NCI-H2196 treated with DMSO at 0.1 percent for 48 hours (cell line): ENCODE results near the gene COL2A1.
"Not testable (repeated sequence)": the region's sequence is repeated elsewhere in the genome, so short reads cannot be mapped to it uniquely, and the experiment has no call there.

ENCODE experiments used
- DNase-seq: peaks from one replicate; lab custom pipeline; 2025; ENCODE audit not compliant: unreplicated experiment; lab: John Stamatoyannopoulos, UW

Gene COL2A1

DNA sequence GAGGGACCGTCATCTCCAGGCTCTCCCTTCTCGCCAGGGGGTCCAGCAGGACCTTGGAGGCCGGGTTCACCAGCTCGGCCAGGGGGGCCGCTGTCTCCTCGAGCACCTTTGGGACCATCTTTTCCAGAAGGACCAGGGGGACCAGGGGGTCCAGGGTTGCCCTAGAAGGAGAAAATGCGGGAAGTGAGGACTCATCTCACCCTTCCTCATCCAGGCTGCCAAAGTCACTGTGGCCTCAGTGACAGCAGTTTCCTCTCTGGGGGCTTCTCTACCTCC is 25.7 kb downstream of the COL2A1 start:
- no peak for DNase-seq

DNA sequence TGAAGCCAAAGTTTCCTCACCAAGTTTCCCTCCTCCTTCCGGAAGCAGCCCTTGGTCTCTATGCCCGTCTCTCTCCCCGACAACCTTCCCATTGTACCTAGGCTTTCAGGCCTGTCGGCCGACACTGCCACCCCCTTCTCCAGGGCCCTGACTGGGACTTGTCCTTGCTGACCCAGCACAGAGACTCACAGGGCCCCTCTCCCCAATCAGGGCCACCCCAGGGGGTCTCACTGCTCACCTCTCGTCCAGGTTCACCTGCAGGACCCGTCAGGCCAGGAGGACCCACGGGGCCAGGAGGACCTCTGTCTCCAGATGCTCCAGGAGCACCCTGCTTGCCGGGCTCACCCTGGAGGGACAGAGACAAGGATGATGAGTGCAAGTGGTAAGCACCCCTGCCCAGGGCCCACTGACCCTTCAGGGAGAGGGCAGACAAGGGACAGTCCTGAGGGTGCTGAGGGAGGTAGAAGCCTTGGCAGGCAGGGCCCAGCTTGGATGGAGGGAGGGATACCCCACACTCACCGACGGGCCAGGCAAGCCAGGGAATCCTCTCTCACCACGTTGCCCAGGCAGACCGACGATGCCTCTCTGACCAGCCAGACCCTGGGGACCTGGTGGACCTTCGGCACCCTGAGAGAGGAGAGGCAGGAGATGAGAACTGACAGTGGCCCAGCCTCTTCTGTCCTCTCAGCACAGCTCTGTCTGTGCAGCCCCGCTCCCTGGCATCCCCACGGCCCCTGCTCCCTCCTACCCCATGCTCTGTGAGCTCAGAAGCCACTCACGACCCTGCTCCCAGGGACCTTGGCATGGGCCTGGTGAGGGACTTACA is 26.3 kb downstream of the COL2A1 start:
- DNase-seq: no peak

DNA sequence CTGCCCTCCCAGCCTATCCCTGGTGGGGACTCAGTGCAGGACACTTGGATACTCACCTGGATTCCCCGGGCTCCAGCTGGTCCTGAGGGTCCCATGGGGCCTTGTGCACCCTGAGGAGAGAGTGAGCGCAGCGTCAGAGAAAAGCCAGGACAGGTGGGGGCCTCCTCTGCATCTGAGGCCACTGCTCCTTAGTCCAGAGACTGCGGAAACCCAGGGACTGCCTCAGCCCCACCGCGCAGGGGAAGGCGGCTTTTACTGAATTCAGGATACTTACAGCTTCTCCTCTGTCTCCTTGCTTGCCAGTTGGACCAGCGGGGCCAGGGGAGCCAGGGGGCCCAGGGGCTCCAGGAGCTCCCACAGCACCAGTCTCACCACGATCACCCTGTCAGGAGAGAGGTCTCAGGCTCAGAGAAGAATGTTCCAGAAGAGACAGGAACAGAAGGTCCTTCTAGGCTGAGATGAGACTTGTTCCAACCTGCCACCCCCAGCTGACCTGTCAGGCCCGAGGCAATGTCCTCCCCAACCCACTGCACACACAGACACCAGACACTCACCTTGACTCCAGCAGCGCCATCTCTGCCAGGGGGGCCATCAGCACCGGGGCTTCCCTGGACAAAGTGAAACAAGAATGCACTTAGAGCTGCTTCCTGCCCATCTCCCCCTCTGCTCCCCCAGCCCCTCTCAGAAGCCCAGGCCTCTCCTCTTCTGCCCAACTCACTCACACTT is 27.1 kb downstream of the COL2A1 start:
- no peak for DNase-seq

DNA sequence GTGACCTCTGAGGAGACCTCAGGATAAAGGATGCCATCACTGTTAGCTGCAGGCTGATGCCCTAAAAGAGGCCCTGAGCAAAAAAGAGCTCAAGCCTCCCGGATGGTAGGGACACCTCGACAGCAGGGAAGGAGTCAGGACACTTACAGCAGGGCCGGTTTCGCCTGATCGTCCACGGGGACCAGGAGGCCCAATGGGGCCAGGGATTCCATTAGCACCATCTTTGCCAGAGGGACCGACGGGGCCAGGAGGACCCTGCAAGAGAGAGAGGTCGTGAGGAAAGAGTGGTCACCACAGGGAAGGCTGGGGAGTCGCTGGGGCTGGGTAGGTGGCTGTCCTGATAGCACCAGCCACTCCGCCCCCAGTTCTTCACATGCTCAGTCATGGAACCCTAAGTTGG is 28.5 kb downstream of the COL2A1 start:
- no peak for DNase-seq

DNA sequence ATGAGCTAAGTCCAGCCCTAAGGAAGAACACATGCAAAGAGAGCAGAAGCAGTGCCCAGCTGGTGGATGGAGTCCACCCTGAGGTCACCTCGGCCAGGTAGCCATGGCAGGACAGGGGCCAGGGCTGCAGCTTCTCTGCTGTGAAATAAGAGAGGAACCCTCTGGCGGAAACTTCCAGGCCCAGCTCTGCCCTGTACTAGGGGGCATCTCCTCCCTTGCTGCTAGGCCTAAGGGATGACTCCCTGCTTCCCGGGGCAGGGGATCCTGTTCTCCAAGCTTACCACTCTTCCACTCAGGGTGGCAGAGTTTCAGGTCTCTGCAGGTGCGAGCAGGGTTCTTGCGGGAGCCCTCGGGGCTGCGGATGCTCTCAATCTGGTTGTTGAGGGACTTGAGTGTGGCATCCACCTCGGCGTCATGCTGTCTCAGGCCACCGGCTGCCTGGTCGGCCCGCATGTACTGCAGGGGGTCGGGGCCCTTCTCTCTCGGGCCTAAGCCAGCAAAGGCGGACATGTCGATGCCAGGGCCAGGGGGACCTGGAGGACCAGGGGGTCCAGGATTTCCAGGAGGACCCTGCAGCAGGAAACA is 29.1 kb downstream of the COL2A1 start:
- no peak for DNase-seq

DNA sequence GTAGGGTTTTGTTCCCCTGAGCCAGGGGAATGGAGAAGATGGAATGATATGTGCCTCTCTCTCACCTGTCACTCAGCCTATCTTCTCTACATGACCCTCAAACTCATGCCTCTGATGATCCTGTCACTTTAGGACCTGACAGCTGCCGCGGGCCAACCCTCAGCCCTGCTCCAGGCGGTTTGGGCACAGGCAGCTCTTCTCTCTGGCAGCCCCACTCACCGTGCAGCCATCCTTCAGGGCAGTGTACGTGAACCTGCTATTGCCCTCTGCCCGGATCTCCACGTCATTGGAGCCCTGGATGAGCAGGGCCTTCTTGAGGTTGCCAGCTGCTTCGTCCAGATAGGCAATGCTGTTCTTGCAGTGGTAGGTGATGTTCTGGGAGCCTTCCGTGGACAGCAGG is 30.4 kb downstream of the COL2A1 start:
- DNase-seq: no peak

DNA sequence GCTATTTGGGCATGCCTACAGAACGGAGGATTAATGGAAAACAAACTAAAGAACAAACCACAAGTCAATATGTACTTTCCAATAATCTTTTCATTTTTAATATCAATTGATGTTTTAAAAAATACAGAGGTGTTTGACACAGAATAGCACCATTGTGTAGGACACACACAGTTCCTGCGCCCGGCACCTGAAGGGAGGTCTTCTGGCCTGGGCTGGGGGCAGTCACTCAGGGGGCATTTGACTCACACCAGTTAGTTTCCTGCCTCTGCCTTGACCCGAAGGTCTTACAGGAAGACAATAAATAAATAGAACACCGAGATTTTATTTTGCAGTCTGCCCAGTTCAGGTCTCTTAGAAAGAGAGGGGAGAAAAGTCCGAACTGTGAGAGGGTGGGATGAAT is 31.4 kb downstream of the COL2A1 start:
- DNase-seq: no peak

DNA sequence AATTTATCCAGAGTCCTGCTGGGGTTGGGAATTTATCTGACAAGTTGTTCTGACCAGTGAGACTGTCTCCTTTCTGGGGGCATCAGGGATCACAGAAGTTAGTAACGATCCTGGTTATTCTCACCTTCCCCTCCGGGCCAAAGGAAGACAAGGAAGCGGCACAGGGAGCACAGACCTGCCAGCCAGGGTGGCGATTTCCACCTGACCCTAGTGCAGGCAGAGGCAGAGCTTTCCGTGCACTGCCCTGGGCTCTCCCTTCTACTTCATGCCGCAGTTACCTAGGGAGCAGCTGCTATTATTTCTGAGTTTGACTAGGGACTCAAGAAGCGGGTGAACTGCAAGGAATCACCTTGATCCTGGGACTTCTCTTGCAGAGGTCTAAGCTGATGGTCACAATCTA is 33.4 kb downstream of the COL2A1 start:
- no peak for DNase-seq

DNA sequence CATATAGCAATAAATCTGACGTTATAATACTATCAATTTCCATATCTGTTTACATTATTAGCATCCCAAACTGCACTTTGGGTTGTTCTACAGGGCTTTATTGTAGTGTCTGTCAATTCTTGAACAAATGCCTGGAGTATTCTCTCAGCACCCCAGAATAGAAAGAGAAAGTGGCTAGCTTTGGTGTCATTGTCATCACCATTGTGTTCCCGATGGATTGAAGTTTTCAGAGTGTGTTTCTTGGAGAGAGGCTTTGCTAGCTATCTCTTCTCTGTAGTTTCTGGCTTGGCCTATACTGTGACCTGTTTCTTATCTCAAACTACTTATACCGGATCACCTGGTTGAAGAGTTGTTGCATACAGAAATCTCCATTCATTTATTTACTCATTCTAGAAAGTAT is 34.4 kb downstream of the COL2A1 start:
- no peak for DNase-seq

DNA sequence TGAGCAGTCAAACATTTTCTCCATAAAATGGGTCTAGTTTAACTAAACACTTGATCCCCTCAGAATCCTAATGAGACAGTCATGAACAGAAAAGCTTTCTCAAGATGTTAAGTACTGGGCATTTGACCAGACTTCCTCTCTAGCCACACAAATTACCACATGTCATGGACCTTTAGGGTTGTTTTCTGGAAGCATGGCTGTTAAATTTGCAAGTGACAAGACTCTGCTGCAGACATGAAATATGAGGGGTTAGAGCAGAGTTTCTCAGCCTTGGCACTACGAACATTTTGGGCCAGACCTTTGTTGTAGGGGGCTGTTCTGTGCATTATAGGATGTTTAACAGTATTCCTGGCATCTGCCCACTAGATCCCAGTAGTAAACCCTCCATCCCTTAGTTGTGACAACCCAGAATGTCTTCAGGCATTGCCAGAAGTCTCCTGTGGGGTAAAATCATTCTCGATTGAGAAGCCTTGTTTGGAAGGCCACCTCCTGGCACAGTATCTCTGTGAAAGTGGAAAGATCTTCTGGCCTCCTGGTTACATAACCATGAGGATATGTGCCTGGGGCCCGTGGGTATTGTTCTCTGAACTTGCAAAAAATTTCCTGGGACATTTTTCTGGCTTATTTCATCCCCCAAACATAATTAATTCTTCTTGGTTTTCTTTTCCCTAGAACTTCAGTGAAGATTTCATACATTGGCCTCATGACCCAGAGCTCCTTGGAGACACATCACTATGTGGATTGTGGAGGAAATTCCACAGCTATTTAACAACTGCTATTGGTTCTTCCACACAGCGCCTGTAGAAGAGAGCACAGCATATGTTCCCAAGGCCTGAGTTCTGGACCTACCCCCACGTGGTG is 36.6 kb downstream of the COL2A1 start:
- DNase-seq: no peak

DNA sequence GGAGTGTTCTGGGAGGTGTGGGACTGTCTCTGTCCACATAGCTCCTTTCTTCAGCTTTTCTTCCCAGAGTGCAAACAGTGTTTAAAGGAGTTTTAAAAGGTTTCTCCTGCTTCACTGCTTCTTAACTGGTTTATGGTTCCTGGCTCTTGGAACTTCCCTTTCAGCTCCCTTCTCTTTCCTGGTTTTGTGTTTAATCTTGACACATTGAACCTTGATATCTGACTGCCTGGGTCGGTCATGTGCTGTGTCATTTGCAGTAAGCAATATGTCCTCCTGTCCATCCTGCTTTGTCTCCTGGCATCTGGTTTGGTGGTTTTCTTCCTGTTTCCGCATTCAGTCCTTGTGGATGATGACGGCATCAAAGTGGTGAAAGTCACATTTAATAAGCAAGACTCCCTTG is 38.7 kb downstream of the COL2A1 start:
- DNase-seq: no peak

DNA sequence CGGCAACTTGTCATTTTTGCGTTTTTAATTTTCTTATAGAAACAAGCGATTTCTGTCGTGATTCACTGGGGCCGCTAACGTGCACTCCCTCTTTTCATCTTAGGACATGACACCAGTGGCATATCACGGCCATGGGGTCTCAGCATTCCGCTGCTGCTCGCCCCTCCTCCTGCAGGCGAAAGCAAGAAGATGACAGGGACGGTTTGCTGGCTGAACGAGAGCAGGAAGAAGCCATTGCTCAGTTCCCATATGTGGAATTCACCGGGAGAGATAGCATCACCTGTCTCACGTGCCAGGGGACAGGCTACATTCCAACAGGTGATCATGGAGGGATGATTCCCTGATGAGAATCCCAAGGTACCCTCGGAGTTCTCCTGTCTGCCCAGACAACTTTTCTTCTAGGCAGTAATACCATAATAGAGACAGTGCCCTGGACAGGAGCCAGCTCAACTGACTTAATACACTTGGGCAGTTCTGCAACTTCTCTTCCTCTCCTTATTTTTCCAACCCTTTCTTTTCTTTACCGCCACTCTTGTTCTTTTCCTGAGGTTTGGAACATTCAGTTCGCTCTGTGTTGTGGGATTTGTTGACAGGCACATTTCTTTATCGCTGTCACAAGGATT is 40.1 kb downstream of the COL2A1 start:
- DNase-seq: no peak

DNA sequence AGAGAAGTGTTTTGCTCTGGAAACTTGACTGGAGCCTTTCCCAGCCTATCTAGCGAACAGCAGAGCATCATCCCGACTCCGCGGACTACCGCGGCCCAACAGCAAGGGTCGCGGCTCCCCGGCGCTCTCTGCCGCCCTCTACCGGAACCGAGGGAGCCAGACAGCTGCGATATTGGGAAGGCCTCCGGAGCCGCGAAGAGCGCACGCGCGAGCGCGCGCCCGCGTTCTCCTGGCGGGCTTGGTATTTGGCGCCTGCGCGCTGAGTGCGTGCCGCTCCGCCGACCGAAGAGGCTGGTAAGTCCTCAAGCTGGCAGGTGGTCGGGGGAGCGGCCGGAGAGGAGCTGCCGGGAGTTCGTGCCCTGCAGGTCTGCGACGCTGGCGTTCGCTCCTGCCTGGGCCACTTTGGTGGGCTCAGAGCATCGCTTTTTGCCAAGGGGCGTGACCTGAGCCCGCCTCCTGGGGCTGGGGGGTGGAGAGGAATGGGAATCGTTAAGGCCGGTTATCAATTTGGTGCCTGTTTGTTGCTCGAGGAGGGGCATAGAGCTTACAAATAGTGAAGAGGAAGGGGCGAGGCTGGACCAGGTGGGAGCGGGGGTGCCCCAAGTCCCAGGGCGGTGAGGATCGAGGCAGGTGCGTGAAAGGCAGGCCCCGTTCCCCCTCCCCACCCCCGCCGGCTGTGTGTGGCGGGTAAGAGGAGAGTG is 40.8 kb downstream of the COL2A1 start, which contains the start of gene TMEM106C:
Gene TMEM106C (plus strand): TSS at position 257 of the 701 bp plus-strand sequence. CDS start 641 bp downstream, outside the sequence.
- peak; percentile 75 for DNase-seq

DNA sequence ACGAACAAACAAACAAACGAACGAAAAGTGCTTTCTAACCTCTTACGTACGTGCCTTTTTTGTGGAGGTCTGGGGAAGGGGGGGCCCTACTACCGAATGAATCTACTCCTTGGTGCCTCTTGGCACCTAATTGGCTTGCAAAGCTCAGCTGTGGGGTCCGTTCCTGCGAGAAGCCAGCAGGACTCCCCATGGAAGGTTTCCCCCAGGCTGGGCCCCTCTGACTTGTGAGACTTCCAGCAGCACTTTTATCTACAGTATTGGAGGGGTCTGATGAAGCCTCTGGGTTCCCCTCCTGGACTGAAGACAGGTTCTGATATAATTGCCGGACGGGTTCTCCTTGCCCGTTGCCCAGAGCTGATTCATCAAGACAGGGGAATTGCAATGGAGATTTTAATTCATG is 42.1 kb downstream of the COL2A1 start:
- no peak for DNase-seq

DNA sequence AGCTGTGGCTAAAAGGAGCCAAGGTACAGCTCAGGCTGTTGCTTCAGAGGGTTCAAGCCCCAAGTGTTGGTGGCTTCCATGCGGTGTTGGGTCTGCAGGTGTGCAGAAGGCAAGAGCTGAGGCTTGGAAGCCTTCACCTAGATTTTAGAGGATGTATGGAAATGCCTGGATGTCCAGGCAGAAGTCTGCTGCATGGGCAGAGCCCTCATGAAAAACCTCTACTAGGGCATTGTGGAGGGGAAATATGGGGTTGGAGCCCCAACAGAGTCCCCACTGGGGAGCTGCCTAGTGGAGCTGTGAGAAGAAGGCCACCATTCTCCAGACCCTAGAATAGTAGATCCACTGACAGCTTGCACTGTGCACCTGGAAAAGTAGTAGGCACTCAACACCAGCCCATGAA is 46.6 kb downstream of the COL2A1 start:
- DNase-seq: not testable (repeated sequence)

DNA sequence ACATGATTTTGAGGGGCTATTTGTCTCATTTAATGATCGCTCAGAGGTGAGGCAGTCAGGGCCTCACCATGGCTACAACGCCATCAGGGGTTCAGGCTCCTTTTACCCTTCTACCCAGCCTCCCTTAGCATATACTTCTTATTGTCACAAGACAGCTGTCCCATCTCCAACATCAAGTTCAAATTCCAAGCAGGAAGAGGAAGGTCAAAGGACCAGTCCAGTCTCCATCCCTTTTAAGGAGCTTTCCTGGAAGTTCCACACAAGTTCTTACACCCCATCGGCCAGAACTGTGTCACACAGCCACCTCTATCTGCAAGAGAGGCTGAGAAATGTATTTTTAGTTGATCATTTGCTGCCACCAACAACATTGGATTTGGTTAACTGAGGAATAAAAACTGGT is 49.2 kb downstream of the COL2A1 start:
- DNase-seq: no peak

DNA sequence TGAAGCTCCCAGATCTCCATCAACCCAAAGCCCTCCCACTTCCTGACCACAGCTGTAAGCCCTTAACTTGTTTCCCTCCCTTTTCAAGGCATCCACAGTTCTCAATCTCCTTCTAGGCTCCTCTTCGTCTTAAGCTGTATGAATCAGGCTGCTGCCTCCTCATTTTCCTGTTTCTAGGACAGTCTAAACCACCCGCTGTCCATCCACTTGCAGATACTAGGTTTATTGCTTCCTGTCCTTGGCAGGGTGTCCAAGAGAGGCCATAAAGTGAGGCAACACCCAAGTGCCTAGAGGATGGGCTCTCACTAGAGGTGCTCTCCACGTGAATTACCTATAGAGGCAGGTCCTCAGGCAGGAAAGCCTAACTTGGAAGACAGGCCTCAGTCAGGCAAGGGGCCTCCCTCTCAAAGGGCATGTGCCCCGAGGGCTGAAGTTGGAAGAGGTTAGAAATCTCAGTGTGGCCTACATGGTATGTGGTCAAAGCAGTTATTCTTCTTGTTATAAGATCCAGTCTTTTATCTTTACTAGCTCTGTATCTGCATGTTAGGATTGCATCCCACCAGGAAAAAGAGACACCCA is 49.7 kb downstream of the COL2A1 start:
- no peak for DNase-seq

DNA sequence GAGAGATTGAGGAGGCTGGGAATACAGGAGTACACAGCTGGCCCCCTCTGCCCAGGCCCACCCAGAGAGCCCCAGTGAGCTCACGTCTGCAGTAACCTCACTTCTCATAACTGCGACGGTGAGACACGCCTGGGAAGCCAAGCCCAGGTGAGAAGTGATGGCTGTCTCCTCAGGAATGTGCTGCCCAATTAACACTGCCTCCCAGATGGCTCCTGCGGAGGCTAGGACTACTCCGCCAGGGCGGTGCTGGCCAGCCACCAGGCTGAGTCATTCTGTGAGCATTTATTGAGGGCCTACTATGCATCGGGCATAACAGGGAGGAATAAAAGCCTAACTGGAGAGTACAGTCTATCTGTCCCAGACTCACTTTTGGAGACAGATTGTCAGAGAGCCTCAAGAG is 50.2 kb downstream of the COL2A1 start:
- no peak for DNase-seq

DNA sequence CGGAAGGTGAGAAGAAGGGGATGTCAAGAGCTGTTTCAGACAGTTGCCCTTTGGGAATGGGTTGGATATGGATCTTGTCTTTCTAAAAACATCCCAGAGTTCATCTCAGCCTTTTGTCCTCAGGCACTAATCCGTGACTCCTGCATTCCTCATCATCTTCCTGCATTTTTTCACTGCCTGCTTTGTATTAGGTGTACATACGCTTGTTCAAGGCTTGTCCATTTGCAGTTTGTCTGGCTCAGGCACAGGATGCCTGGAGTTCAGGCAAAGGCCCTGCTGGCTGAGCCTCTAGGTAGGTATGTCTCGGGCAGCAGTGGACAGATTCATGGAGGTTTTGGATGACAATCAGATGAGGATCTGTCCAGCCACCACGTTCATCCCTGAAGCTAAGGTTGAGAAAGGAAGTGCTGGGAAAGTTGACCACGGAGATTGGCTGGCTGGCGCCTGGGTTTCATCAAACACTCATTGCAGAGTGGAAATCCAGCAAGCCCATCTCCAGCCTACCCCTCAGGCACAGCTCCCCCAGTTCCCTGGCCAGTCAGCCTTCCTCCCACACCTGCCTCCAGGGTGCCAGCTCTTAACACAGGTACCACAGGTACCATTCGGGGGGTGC is 53.3 kb downstream of the COL2A1 start:
- no peak for DNase-seq
